BJ (cell line): ENCODE results near the gene PRR15. TPM values are rescaled to one million over a fixed set of nuclear protein-coding genes. Genes with fewer than 3 reads are reported as not detected.

Experiments
- CTCF ChIA-PET: fragments of 350-600 bp; formaldehyde crosslinking; extraction: SDS; loops from one replicate; lab custom pipeline; 2021; ENCODE audit warnings: antibody characterized with exemption, inconsistent platforms; lab: Yijun Ruan, JAX
- POLR2A ChIA-PET: fragments of 300-600 bp; sonication (Branson Sonifier 250); formaldehyde crosslinking; extraction: SDS; loops from one replicate; lab custom pipeline; 2021; ENCODE audit warnings: antibody characterized with exemption; lab: Charles Lee
- DNase-seq: peaks from one replicate; pipeline ENCODE4 v3.0.0-alpha.2; 2011; ENCODE audit warnings: low read depth
- H3K27me3 ChIP-seq: 2 replicates; pipeline ENCODE4 v1.6.0; 2011; ENCODE audit warnings: low read length; ENCODE audit not compliant: control insufficient read depth, insufficient read depth
- H3K36me3 ChIP-seq: 2 replicates; pipeline ENCODE4 v1.5.1; 2011; ENCODE audit warnings: low read length; ENCODE audit not compliant: control insufficient read depth, insufficient read depth
- H3K4me3 ChIP-seq: 2 replicates; pipeline ENCODE4 v1.5.1; 2011; ENCODE audit warnings: low read depth, mild to moderate bottlenecking, control low read depth, low read length
- CTCF ChIP-seq: IDR thresholded peaks from 2 replicates; pipeline ENCODE4 v1.5.1; 2011; ENCODE audit warnings: low read depth, mild to moderate bottlenecking, control low read depth, inconsistent platforms, low read length, moderate library complexity; ENCODE audit not compliant: insufficient read depth
- polyA plus RNA-seq: library from polyadenylated mRNA; depleted of rRNA; stranded (reverse); fragments of >200 nt; gene quantifications from 2 replicates; pipeline ENCODE4 v1.2.3, GENCODE V29; 2011; rRNA removed

The PRR15 gene
- polyA plus RNA-seq, 1 experiment, result 0.63 TPM

DNA sequence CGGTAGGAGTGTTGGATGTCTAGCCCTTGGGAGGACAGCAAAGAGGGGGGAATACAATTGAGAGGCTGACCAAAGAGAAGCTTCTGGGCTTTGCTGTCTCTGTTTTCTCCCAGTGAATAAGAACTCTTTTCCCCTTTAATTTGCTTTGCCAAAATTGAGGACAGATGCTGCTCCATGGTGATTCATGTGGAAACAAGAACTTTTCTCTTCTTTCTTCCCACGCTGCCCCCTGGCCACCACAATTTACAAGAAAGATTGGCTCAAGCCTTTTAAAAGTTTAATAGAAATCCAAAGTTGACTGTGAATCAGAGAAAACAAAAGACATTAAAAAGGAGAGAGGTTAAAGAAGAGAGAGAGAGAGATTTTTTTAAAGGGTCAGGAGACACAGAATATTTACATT is 49.0 kb downstream of the PRR15 start:
- H3K27me3 ChIP-seq, result no peaks in the 10 kb centered on the region
- no peak overlapping the region for H3K4me3 ChIP-seq
- ChIA-PET CTCF (no interaction called here), POLR2A (interaction anchor here (0.7 kb wide), 1 partner anchor 155 kb away, joined by 4 read pairs; no protein-coding TSS in a partner anchor)
- peak; percentile 93 for DNase-seq
- H3K36me3 ChIP-seq, result no peaks in the 10 kb centered on the region
- no peak for TF ChIP-seq CTCF

DNA sequence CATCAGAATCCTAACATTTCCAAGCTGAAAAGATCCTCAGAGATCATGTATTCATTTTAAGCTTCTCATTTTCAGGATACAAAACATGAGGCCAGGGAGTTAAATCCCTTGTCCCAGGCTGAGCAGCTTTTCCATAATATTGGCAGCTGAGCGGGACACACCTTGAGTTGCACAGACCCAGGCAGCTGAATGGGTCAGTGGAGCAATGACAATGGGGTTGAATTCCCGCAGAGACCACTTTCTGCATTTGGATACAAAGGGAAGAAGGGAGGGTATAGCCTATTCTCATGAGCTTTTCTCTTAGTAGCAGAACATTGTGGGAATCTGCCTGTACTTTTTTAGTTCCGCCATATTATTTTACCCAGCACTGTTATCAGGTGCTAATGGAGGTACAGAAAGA is 49.5 kb downstream of the PRR15 start:
- CTCF ChIA-PET, result no interaction called here
- no peaks in the 10 kb centered on the region for H3K27me3 ChIP-seq
- POLR2A ChIA-PET, result interaction anchor here (0.7 kb wide), 1 partner anchor 155 kb away, joined by 4 read pairs; no protein-coding TSS in a partner anchor
- no peaks in the 10 kb centered on the region for H3K36me3 ChIP-seq
- TF ChIP-seq CTCF, result no peak
- DNase-seq, result no peak
- no peak overlapping the region for H3K4me3 ChIP-seq

- ChIA-PET CTCF (interaction anchor here (0.6 kb wide), 1 partner anchor 112 kb away, joined by 4 read pairs; no protein-coding TSS in a partner anchor), POLR2A (no interaction called here)
- no peak for TF ChIP-seq CTCF
- Histone ChIP-seq H3K27me3 (no peaks in the 10 kb centered on the region), H3K36me3 (no peaks in the 10 kb centered on the region), H3K4me3 (no peak overlapping the region)
- no peak for DNase-seq
Measured at GRCh38 chr7:29614229-29614628, 50.6 kb downstream of the PRR15 start.

Other genes with a start within 250 kb of the PRR15 start
- gene WIPF3, start 242.7 kb downstream of the PRR15 start, polyA plus RNA-seq, result not detected in 2 replicates